K562 (cell line): ENCODE results near the gene TSR3. TPM values are rescaled to one million over a fixed set of nuclear protein-coding genes. Genes with fewer than 3 reads are reported as not detected.

Source experiments
- ATAC-seq: fragments of 200-7000 bp; cut with Tn5 transposase; 3 replicates; pipeline ENCODE4 v1.9.1; 2020; ENCODE audit warnings: moderate library complexity
- BruUV-seq: library from RNA; stranded (reverse); fragments of 400-500 nt; replicated peaks from 2 replicates; lab custom pipeline; 2021; lab: Mats Ljungman, UMichigan
- CTCF ChIA-PET: fragments of 300-600 bp; formaldehyde crosslinking; extraction: SDS; loops from one replicate; lab custom pipeline; 2021; ENCODE audit warnings: low intra/inter-chr PET ratio; lab: Yijun Ruan, JAX
- POLR2A ChIA-PET: fragments of 300-600, 350-650 bp; sonication (Branson Sonifier 250); formaldehyde crosslinking; extraction: SDS; loops from one replicate; lab custom pipeline; 2021; ENCODE audit warnings: antibody characterized with exemption, inconsistent platforms; lab: Yijun Ruan, JAX
- DNase-seq, 4 experiments: peaks; one replicate each; pipeline versions ENCODE4 v3.0.0 to v3.0.0-alpha.2; 2011 to 2018; ENCODE audit warnings: low spot score in 3 of 4, mixed read lengths in 3 of 4; ENCODE audit errors: extremely low read depth in 1 of 4
- FAIRE-seq: peaks from 2 replicates; lab custom pipeline; 2011; peaks lifted over from hg19 to GRCh38; lab: Jason Lieb, UNC
- H2AFZ ChIP-seq: 2 replicates; pipeline ENCODE4 v1.6.0; 2011; ENCODE audit warnings: low read depth, low read length, control low read depth, inconsistent platforms
- H3K27ac ChIP-seq: fragments of 200-600 bp; 3 replicates; pipeline ENCODE4 v1.8.0; 2011; ENCODE audit warnings: low read depth, mild to moderate bottlenecking, control low read depth, inconsistent platforms, low read length, moderate library complexity, mixed read lengths; ENCODE audit errors: extremely low read depth
- H3K27me3 ChIP-seq, 2 experiments: fragments of 300-600 bp in 1 of 2; 2 replicates in 1 of 2; 3 replicates in 1 of 2; pipeline versions ENCODE4 v1.6.0 to v1.8.0; 2011; ENCODE audit warnings: inconsistent platforms in 2 of 2, low read length in 2 of 2, mild to moderate bottlenecking in 1 of 2, mixed read lengths in 1 of 2, moderate library complexity in 1 of 2; ENCODE audit not compliant: control insufficient read depth in 2 of 2, insufficient read depth in 2 of 2
- H3K36me3 ChIP-seq: fragments of 300-600 bp; 3 replicates; pipeline ENCODE4 v1.8.0; 2011; ENCODE audit warnings: mild to moderate bottlenecking, low read length, inconsistent platforms; ENCODE audit not compliant: control insufficient read depth, insufficient read depth
- H3K4me1 ChIP-seq, 2 experiments: fragments of 200-600 bp in 1 of 2; replicated peaks in 1 of 2; 2 replicates in 1 of 2; 3 replicates in 1 of 2; pipeline versions ENCODE4 v1.5.1 to v1.8.0; 2011; ENCODE audit warnings: inconsistent platforms in 2 of 2, low read length in 2 of 2, mild to moderate bottlenecking in 1 of 2, mixed read lengths in 1 of 2, moderate library complexity in 1 of 2; ENCODE audit not compliant: control insufficient read depth in 2 of 2, insufficient read depth in 2 of 2
- H3K4me2 ChIP-seq: 2 replicates; pipeline ENCODE4 v1.6.1; 2011; ENCODE audit warnings: low read length, control low read depth, inconsistent platforms, mixed read lengths; ENCODE audit not compliant: insufficient read depth
- H3K4me3 ChIP-seq: fragments of 200-600 bp; sonication (generic), shearing (Covaris generic); 2 replicates; pipeline ENCODE4 v1.5.1; 2016; ENCODE audit warnings: control low read depth, inconsistent platforms
- H3K79me2 ChIP-seq: fragments of 200-600 bp; 3 replicates; pipeline ENCODE4 v1.8.0; 2011; ENCODE audit warnings: low read length, inconsistent platforms; ENCODE audit not compliant: control insufficient read depth, insufficient read depth
- H3K9ac ChIP-seq, 2 experiments: 2 replicates each; pipeline versions ENCODE4 v1.6.0 to v1.6.1; 2011; ENCODE audit warnings: low read depth in 2 of 2, low read length in 2 of 2, control low read depth in 1 of 2, inconsistent platforms in 1 of 2, mild to moderate bottlenecking in 1 of 2, mixed read lengths in 1 of 2; ENCODE audit not compliant: insufficient read depth in 1 of 2
- H3K9me1 ChIP-seq: one replicate; pipeline ENCODE4 v1.6.0; 2011; ENCODE audit warnings: inconsistent platforms, mild to moderate bottlenecking, low read length, moderate library complexity; ENCODE audit not compliant: control insufficient read depth, insufficient read depth
- H3K9me3 ChIP-seq: replicated peaks from 2 replicates; pipeline ENCODE4 v1.5.1; 2011; ENCODE audit warnings: low read depth, low read length, inconsistent platforms; ENCODE audit not compliant: control insufficient read depth, insufficient read depth
- H4K20me1 ChIP-seq: replicated peaks from 2 replicates; pipeline ENCODE4 v1.6.1; 2011; ENCODE audit warnings: low read length, inconsistent platforms, mixed read lengths; ENCODE audit not compliant: control insufficient read depth, insufficient read depth
- EWSR1 ChIP-seq: fragments of 450-650 bp; IDR thresholded peaks from 2 replicates; pipeline ENCODE4 v1.6.1; 2018; ENCODE audit warnings: borderline replicate concordance, mild to moderate bottlenecking, low read depth, moderate library complexity; ENCODE audit not compliant: partially characterized antibody
- FOXK1 ChIP-seq: sonication (generic); formaldehyde crosslinking; IDR thresholded peaks from 2 replicates; pipeline ENCODE4 v1.8.0; 2022; ENCODE audit warnings: missing genetic modification reagents, mild to moderate bottlenecking, borderline replicate concordance
- HIVEP1 ChIP-seq: fragments of 250-450 bp; sonication (Bioruptor Pico); IDR thresholded peaks from 2 replicates; pipeline ENCODE4 v1.4.0; 2020; ENCODE audit warnings: mild to moderate bottlenecking
- PCBP2 ChIP-seq: fragments of 200-400 bp; formaldehyde crosslinking; IDR thresholded peaks from 2 replicates; pipeline ENCODE4 v1.6.1; 2018; ENCODE audit warnings: low read length, low read depth, mild to moderate bottlenecking, moderate library complexity; ENCODE audit not compliant: poor library complexity, severe bottlenecking
- ZNF253 ChIP-seq: fragments of 250-450 bp; sonication (Bioruptor Pico); conservative IDR thresholded peaks from 2 replicates; pipeline ENCODE4 v1.6.1; 2021; ENCODE audit warnings: mild to moderate bottlenecking
- WGBS: fragments of 100-300 bp; shearing (Covaris generic); methylation state at CpG from one replicate; pipeline ENCODE4 v1.1.6; 2016; ENCODE audit warnings: low coverage, mixed read lengths; ENCODE audit not compliant: insufficient coverage; ENCODE audit errors: missing lambda C conversion rate; 5-methylcytosine and 5-hydroxymethylcytosine counted together
- in situ Hi-C: fragments of 300-500 bp; cut with MboI; formaldehyde crosslinking; loops from 4 replicates; pipeline ENCODE4 v1.15.0; 2018; ENCODE audit warnings: inconsistent platforms, mixed read lengths
- intact Hi-C: fragments of 100-400 bp; cut with micrococcal nuclease; formaldehyde crosslinking; loops from 2 replicates; pipeline ENCODE4 v1.14.2; 2022
- polyA plus RNA-seq, 8 experiments: library from polyadenylated mRNA; depleted of rRNA in 4 of 8; stranded (reverse) in 5 of 8; unstranded in 3 of 8; fragments of >200 nt; fragmentation: Nextera tagmentation in 2 of 8; fragmentation: Illumina TruSeq in 1 of 8; extraction: Ambion mirVana in 2 of 8; extraction: Trizol in 1 of 8; gene quantifications; 2 replicates each; pipeline versions ENCODE4 v1.2.1 to v1.2.3, GENCODE V29; 2011 to 2014; ENCODE audit warnings: inconsistent platforms in 1 of 8, missing spikeins in 1 of 8
- total RNA-seq, 7 experiments: library from RNA; depleted of rRNA in 6 of 7; stranded (reverse); fragments of >200 nt in 6 of 7; fragmentation: Illumina TruSeq in 2 of 7; extraction: Trizol in 2 of 7; gene quantifications; 2 replicates each; pipeline versions ENCODE4 v1.2.1 to v1.2.3, GENCODE V29; 2011 to 2021; ENCODE audit warnings: low replicate concordance in 1 of 7
- TF ChIP-seq, protein P1 (sequence below): sonication (generic); formaldehyde crosslinking; IDR thresholded peaks from 2 replicates; pipeline ENCODE4 v1.8.0; 2022; ENCODE audit warnings: missing genetic modification reagents, mild to moderate bottlenecking, moderate library complexity, borderline replicate concordance
- TF ChIP-seq, protein P2 (sequence below), 2 experiments: fragments of 450-650 bp in 1 of 2; sonication (generic) in 1 of 2; formaldehyde crosslinking; conservative IDR thresholded peaks; 2 replicates each; pipeline versions ENCODE4 v1.4.0 to v1.8.1; 2020 to 2022; ENCODE audit warnings: mild to moderate bottlenecking in 1 of 2, missing genetic modification reagents in 1 of 2
- TF ChIP-seq, protein P3 (sequence below): sonication (generic); formaldehyde crosslinking; IDR thresholded peaks from 2 replicates; pipeline ENCODE4 v1.8.0; 2023; ENCODE audit warnings: mild to moderate bottlenecking, missing genetic modification reagents

Gene TSR3
- total and polyA plus RNA-seq, 9 of the 15 experiments (the other 6 are each of a cell fraction or from before 2014, with no cell fraction given), result 1.5 to 74.8 (median 16.5) TPM

DNA sequence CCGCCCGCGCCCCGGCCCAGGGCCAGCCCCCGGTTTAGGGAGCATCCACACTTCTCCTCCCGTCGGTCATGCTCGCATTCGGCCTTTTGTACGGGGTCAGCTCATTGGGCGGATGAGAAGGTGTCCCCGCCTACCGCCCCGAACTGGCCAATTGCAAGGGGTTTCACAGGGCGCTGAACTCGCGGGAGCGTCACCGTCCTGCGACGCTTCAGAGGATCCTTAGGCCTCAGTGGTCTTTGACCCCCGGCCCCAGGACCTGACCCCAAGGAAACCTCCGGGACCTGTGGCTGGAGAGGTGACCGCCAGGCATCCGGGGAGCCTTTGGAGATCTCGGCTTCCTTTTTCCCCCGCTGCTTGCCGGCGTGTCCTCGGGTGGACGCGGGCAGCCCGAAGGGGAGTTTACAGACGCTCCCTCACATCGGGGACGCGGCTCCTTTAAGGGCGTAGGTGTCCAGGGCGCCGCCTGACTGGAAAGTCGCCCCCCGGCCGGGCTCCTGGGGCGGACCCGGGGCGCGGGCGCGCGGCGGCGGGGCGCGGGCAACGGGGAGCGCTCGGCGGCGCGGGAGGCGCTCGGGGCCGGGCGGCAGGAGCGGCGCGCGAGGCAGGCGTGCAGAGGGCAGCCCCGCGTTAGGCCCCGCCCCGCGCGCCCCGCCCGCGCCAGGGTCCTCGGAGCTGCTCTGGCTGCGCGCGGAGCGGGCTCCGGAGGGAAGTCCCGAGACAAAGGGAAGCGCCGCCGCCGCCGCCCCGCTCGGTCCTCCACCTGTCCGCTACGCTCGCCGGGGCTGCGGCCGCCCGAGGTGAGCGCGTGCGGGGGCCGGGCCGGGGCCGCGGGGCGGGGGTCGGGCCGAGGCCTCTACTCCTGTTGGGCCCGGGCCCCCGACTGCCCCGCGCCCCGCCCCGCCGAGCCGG, 42.4 kb downstream of the TSR3 start, which contains the start of gene UBE2I:
Gene UBE2I, plus strand, starts transcription at position 660 of the 909 bp plus-strand sequence. CDS start 4,395 bp downstream, outside the sequence.
- CTCF ChIA-PET, result no interaction called here
- Histone ChIP-seq H3K79me2 (peaks cover 48% of the 10 kb centered on the region), H3K4me3 (peak within 1 kb of the TSS; percentile 91), H3K27ac (peak within 1 kb of the TSS; percentile 100), H3K9me3 (no peaks in the 10 kb centered on the region), H3K36me3 (peaks cover 38% of the 10 kb centered on the region), H3K9me1 (peaks cover 19% of the 10 kb centered on the region), H4K20me1 (peaks cover 42% of the 10 kb centered on the region), H3K4me1 (peaks cover 12 to 64% of the 10 kb centered on the region in 2 experiments), H3K9ac (peak within 1 kb of the TSS; percentile 99 to 100), H3K27me3 (no peaks in the 10 kb centered on the region), H2AFZ (peak within 1 kb of the TSS; percentile 96), H3K4me2 (peak within 1 kb of the TSS; percentile 87)
- no TSS peak for BruUV-seq
- peak; percentile 75 to 98 (median 88) for DNase-seq
- under 1% methylated on average over 25 of the region's 117 CpGs for WGBS
- in situ Hi-C loops, result no loop called here
- POLR2A ChIA-PET, result interaction anchor here (0.6 to 1.4 kb wide), 12 partner anchors 9 to 1701 kb away, joined by 3 to 5 read pairs (median 3); partner anchors contain the start of gene RPS2
- ATAC-seq, result peak; percentile 84
- FAIRE-seq, result peak; percentile 99
- intact Hi-C loops, result loop anchor here (2.0 kb wide), 1 partner anchor 22 kb away; no protein-coding TSS in a partner anchor
- TF ChIP-seq, protein P1, sequence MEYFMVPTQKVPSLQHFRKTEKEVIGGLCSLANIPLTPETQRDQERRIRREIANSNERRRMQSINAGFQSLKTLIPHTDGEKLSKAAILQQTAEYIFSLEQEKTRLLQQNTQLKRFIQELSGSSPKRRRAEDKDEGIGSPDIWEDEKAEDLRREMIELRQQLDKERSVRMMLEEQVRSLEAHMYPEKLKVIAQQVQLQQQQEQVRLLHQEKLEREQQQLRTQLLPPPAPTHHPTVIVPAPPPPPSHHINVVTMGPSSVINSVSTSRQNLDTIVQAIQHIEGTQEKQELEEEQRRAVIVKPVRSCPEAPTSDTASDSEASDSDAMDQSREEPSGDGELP (CRISPR knock-in tag), result peak; percentile 78; the same call in 1 of the 2 replicates
- TF ChIP-seq FOXK1 (CRISPR knock-in tag) (0 out of 2 replicates have a peak, but pooled peaks have one; percentile 70), EWSR1 (no peak), ZNF253 (CRISPR knock-in tag) (no peak), HIVEP1 (CRISPR knock-in tag) (no peak), PCBP2 (no peak)
- TF ChIP-seq, protein P2, sequence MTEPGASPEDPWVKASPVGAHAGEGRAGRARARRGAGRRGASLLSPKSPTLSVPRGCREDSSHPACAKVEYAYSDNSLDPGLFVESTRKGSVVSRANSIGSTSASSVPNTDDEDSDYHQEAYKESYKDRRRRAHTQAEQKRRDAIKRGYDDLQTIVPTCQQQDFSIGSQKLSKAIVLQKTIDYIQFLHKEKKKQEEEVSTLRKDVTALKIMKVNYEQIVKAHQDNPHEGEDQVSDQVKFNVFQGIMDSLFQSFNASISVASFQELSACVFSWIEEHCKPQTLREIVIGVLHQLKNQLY (CRISPR knock-in tag; conservative IDR thresholded peaks at IDR 0.05), result no peak
- TF ChIP-seq, protein P3, sequence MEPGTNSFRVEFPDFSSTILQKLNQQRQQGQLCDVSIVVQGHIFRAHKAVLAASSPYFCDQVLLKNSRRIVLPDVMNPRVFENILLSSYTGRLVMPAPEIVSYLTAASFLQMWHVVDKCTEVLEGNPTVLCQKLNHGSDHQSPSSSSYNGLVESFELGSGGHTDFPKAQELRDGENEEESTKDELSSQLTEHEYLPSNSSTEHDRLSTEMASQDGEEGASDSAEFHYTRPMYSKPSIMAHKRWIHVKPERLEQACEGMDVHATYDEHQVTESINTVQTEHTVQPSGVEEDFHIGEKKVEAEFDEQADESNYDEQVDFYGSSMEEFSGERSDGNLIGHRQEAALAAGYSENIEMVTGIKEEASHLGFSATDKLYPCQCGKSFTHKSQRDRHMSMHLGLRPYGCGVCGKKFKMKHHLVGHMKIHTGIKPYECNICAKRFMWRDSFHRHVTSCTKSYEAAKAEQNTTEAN (CRISPR knock-in tag), result 0 out of 2 replicates have a peak, but pooled peaks have one; percentile 69
